GM21381 (cell line): ENCODE data around the gene MMS22L.

Experiments
- ATAC-seq: cut with Tn5 transposase; IDR thresholded peaks from one replicate; pipeline ENCODE4 v1.9.1; 2021; ENCODE audit warnings: mild to moderate bottlenecking, moderate library complexity; ENCODE audit not compliant: unreplicated experiment

MMS22L gene

GRCh38 chr6:97095311-97095850, 187.6 kb downstream of the MMS22L start:
- no peak for ATAC-seq

GRCh38 chr6:97094376-97094775, 188.6 kb downstream of the MMS22L start:
- ATAC-seq = no peak

- no peak for ATAC-seq
Measured at GRCh38 chr6:97092673-97093305, 190.2 kb downstream of the MMS22L start.
